ENCODE data around the gene ZBTB7C. TPM values are rescaled to one million over a fixed set of nuclear protein-coding genes. Genes with fewer than 3 reads are reported as not detected.

The ZBTB7C gene
- total and polyA plus RNA-seq, 2 of the 8 experiments (the other 6 are each of a cell fraction or from before 2014, with no cell fraction given), result 0.15 to 0.45 TPM

DNA sequence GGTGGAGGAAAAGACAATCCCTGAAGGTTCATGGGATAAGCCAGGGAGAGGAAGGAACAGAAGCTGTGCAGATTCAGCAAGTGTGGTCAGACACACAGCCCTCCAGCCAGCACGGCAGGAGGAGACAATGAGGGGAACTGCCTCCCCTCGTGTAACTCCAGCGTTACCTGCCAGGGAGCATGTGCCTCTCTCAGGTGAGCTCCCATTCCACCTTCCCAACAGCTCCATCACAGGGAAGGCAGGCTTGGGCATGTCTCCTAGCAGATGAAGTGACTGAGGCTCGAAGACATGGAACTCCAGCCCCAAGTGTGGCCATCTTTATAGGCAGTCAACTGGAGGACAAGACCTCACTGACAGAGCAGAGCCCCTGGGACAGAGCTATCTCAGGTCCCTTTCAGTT is 47.4 kb downstream of the ZBTB7C start:
- H3K23ac ChIP-seq (ENCODE audit: insufficient read length), result no peak overlapping the region
- peaks cover 4% of the 10 kb centered on the region; the same call in 1 of the 2 replicates for H3K23me2 ChIP-seq (ENCODE audit: low read depth, low read length)
- H3K14ac ChIP-seq (ENCODE audit: insufficient read length), result no peak overlapping the region
- CTCF ChIA-PET (ENCODE audit: partially characterized antibody), result interaction anchor here (1.0 to 2.6 kb wide), 2 partner anchors 22 to 67 kb away, joined by 4 to 10 read pairs; no protein-coding TSS in a partner anchor
- no peak overlapping the region for H3K4me2 ChIP-seq (ENCODE audit: insufficient read depth in 1 of 2, low read depth in 2 of 2, low read length in 2 of 2)
- H4K5ac ChIP-seq (ENCODE audit: insufficient read length, low read depth, low read length), result no peak overlapping the region
- H3K79me2 ChIP-seq (ENCODE audit: control insufficient read depth in 1 of 2, insufficient read depth in 2 of 2, low read length in 2 of 2), result no peaks in the 10 kb centered on the region
- H4K91ac ChIP-seq (replicated peaks; ENCODE audit: insufficient read length, low read length), result no peak overlapping the region
- no peak overlapping the region for H3K56ac ChIP-seq (replicated peaks; ENCODE audit: insufficient read length, low read depth, low read length)
- no peak overlapping the region for H3K4ac ChIP-seq (replicated peaks; ENCODE audit: insufficient read length, low read depth, low read length)
- no peak overlapping the region for H3K9ac ChIP-seq (replicated peaks in 1 of 4; ENCODE audit: extremely low read depth in 1 of 4, low read depth in 3 of 4, low read length in 3 of 4)
- H3K18ac ChIP-seq (ENCODE audit: extremely low read depth, low read length), result no peak overlapping the region
- H3K36me3 ChIP-seq (ENCODE audit: control insufficient read depth in 2 of 4, insufficient read depth in 4 of 4, low read length in 3 of 4), result no peaks in the 10 kb centered on the region
- no peaks in the 10 kb centered on the region for H4K20me1 ChIP-seq (replicated peaks in 1 of 2; ENCODE audit: control insufficient read depth in 1 of 2, insufficient read depth in 2 of 2, low read length in 2 of 2)
- H3K9me3 ChIP-seq (ENCODE audit: insufficient read depth in 2 of 2, low read depth in 1 of 2, low read length in 1 of 2), result peaks cover 0 to 10% of the 10 kb centered on the region in 2 experiments; a peak in 1 of 4 replicates
- WGBS, 2 experiments (ENCODE audit: extremely low coverage in 1 of 2, insufficient coverage in 1 of 2, insufficient read length in 1 of 2, insufficient replicate concordance in 2 of 2, low coverage in 1 of 2, low lambda C conversion rate in 2 of 2, missing lambda C conversion rate in 1 of 2), result 94% methylated on average over 4 of the region's 4 CpGs; no CpG with 5 or more reads in 1 of the 2 experiments
- no peak overlapping the region for H2BK5ac ChIP-seq (ENCODE audit: low read depth, low read length)
- H3K4me1 ChIP-seq (replicated peaks in 1 of 4; ENCODE audit: control insufficient read depth in 3 of 4, insufficient read depth in 4 of 4, low read length in 3 of 4), result peaks cover 0 to 6% (median 3%) of the 10 kb centered on the region in 4 experiments; a peak in 4 of 7 replicates
- H2AFZ ChIP-seq (ENCODE audit: low read length), result no peak overlapping the region
- POLR2A ChIA-PET (ENCODE audit: partially characterized antibody), result interaction anchor here (0.8 kb wide), 1 partner anchor 14 kb away, joined by 4 read pairs; no protein-coding TSS in a partner anchor
- peaks cover 0 to 2% (median 0%) of the 10 kb centered on the region in 4 experiments; a peak in 1 of 7 replicates for H3K27me3 ChIP-seq (replicated peaks in 1 of 4; ENCODE audit: control insufficient read depth in 3 of 4, extremely low read depth in 1 of 4, insufficient read depth in 3 of 4, low read length in 3 of 4)
- DNase-seq (ENCODE audit: low read depth in 1 of 2, low spot score in 2 of 2), result no peak
- H2BK12ac ChIP-seq (ENCODE audit: low read depth, low read length), result 0 out of 2 replicates have a peak overlapping the region, but pooled peaks have one; percentile 14
- H3K4me3 ChIP-seq (ENCODE audit: extremely low read depth in 1 of 4, insufficient read depth in 2 of 4, low read depth in 3 of 4, low read length in 4 of 4), result no peak overlapping the region
- no peak overlapping the region for H3K27ac ChIP-seq (ENCODE audit: low read depth, low read length)
- no peak overlapping the region for H2BK20ac ChIP-seq (ENCODE audit: low read length)
- H2BK120ac ChIP-seq (replicated peaks; ENCODE audit: low read depth, low read length), result no peak overlapping the region
- H4K8ac ChIP-seq (ENCODE audit: extremely low read depth, insufficient read depth, low read length), result no peak overlapping the region
- H2BK15ac ChIP-seq (ENCODE audit: low read length), result 0 out of 2 replicates have a peak overlapping the region, but pooled peaks have one; percentile 29
- FAIRE-seq, result no peak
- no peaks in the 10 kb centered on the region for H3K79me1 ChIP-seq (ENCODE audit: low read depth, low read length)
- no peak overlapping the region for H2AK5ac ChIP-seq (ENCODE audit: low read depth, low read length)
- TF ChIP-seq CHD2 (IDR thresholded peaks at IDR 0.05; ENCODE audit: low read length), result no peak
- TF ChIP-seq CEBPB (IDR thresholded peaks at IDR 0.05; ENCODE audit: low read depth, low read length), result no peak
- TF ChIP-seq TAF1 (IDR thresholded peaks at IDR 0.05; ENCODE audit: low read depth, low read length), result no peak
- no peak for TF ChIP-seq E2F6 (IDR thresholded peaks at IDR 0.05)
- no peak for TF ChIP-seq EP300 (IDR thresholded peaks at IDR 0.05; ENCODE audit: borderline replicate concordance in 1 of 2, low read depth in 2 of 2, low read length in 2 of 2)
- no peak for TF ChIP-seq EZH2 (IDR thresholded peaks at IDR 0.05; ENCODE audit: low read depth, low read length, severe bottlenecking)
- no peak for TF ChIP-seq POLR2A (IDR thresholded peaks at IDR 0.05; ENCODE audit: control extremely low read depth in 1 of 2, low read depth in 2 of 2, low read length in 2 of 2)
- no peak for TF ChIP-seq SIX5 (IDR thresholded peaks at IDR 0.05; ENCODE audit: low read depth, low read length)
- TF ChIP-seq USF2 (IDR thresholded peaks at IDR 0.05; ENCODE audit: low read length), result no peak
- no peak for TF ChIP-seq TBP (IDR thresholded peaks at IDR 0.05; ENCODE audit: low read depth, low read length)
- no peak for TF ChIP-seq SP2 (IDR thresholded peaks at IDR 0.05; ENCODE audit: low read length)
- TF ChIP-seq ZNF274 (IDR thresholded peaks at IDR 0.05; ENCODE audit: borderline replicate concordance, extremely low read depth, low read length), result no peak
